Cardiac fibroblast (primary cell): ENCODE measurements around the gene TDP1.

Experiments used
- DNase-seq, 2 donors: peaks; one replicate each; pipeline versions ENCODE4 v3.0.0 to v3.0.0-alpha.2; 2010; ENCODE audit warnings: low read depth in 2 of 2
- H3K4me3 ChIP-seq, 2 donors: replicated peaks in 1 of 2; 1 replicate in 1 of 2; 2 replicates in 1 of 2; pipeline ENCODE4 v1.5.1; 2011; ENCODE audit warnings: low read depth in 2 of 2, low read length in 2 of 2, mild to moderate bottlenecking in 2 of 2, moderate library complexity in 1 of 2
- CTCF ChIP-seq: IDR thresholded peaks from one replicate; pipeline ENCODE4 v1.5.1; 2011; ENCODE audit warnings: low read depth, mild to moderate bottlenecking, low read length, inconsistent platforms

The TDP1 gene

GRCh38 chr14:89921346-89921745, 34.4 kb upstream of the TDP1 start:
- peak in 1 of 2 donors; percentile 45 for DNase-seq
- no peak overlapping the region for H3K4me3 ChIP-seq
- TF ChIP-seq CTCF, result no peak

GRCh38 chr14:89922031-89922907, 33.5 kb upstream of the TDP1 start:
- TF ChIP-seq CTCF, result no peak
- DNase-seq, result peak; percentile 76 to 97
- H3K4me3 ChIP-seq, result no peak overlapping the region

GRCh38 chr14:89924268-89924667, 31.5 kb upstream of the TDP1 start:
- TF ChIP-seq CTCF, result no peak
- no peak for DNase-seq

GRCh38 chr14:89926694-89927093, 29.0 kb upstream of the TDP1 start:
- peak; percentile 69 to 84 for DNase-seq
- TF ChIP-seq CTCF, result no peak

More at GRCh38 chr14:89924268-89924667, 31.5 kb upstream of the TDP1 start:
- H3K4me3 ChIP-seq, result no peak overlapping the region

GRCh38 chr14:89927186-89927865, 28.4 kb upstream of the TDP1 start:
- TF ChIP-seq CTCF, result no peak
- H3K4me3 ChIP-seq, result no peak overlapping the region
- peak in 1 of 2 donors; percentile 44 for DNase-seq

More at GRCh38 chr14:89926694-89927093, 29.0 kb upstream of the TDP1 start:
- H3K4me3 ChIP-seq, result no peak overlapping the region

- TF ChIP-seq CTCF, result no peak
- no peak overlapping the region for H3K4me3 ChIP-seq
- no peak for DNase-seq
Observed at GRCh38 chr14:89933002-89933401, 22.7 kb upstream of the TDP1 start.
